Measurements from ENCODE around the gene NUPR2. TPM values are rescaled to one million over a fixed set of nuclear protein-coding genes. Genes with fewer than 3 reads are reported as not detected.

Gene NUPR2
- total RNA-seq, 1 experiment from 2014 or later = not detected

DNA sequence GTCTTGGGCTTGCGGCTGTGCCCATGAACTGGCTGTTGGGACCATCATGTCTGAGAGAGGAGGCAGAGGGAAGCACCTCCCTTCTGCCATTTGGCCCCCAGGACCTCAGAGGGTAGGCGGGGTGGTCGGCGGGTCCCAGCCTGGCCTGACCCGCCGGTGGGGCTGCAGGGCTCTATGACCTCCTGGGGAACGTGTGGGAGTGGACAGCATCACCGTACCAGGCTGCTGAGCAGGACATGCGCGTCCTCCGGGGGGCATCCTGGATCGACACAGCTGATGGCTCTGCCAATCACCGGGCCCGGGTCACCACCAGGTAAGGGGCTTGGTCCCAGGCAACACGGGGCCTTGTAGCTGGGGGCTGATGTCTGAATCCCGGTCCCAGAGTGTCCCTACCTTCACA, 38.0 kb downstream of the NUPR2 start:
- H2BK20ac ChIP-seq (ENCODE audit: low read depth, low read length, poor library complexity, severe bottlenecking) = no peak overlapping the region
- peaks cover 2% of the 10 kb centered on the region for H3K79me1 ChIP-seq (ENCODE audit: insufficient read depth, low read depth, low read length, poor library complexity, severe bottlenecking)
- H3K27me3 Mint-ChIP-seq (ENCODE audit: low read depth) = no peaks in the 10 kb centered on the region
- no peaks in the 10 kb centered on the region for H3K9me3 ChIP-seq (ENCODE audit: control insufficient read depth, low read depth, low read length)
- no peak for DNase-seq
- no peak overlapping the region for H2BK12ac ChIP-seq (ENCODE audit: insufficient read length, low read depth, low read length)
- H3K27ac Mint-ChIP-seq = no peak overlapping the region
- H3K4me3 Mint-ChIP-seq = no peak overlapping the region
- H3K23ac ChIP-seq (ENCODE audit: insufficient read length, low read depth, low read length) = no peak overlapping the region
- H3K14ac ChIP-seq (ENCODE audit: insufficient read depth, low read length) = no peak overlapping the region
- no CpG with 5 or more reads among the region's 16 CpGs for WGBS (ENCODE audit: extremely low coverage, insufficient read length, low lambda C conversion rate)
- H3K56ac ChIP-seq (ENCODE audit: insufficient read length, low read depth, low read length) = no peak overlapping the region
- H3K9ac ChIP-seq (ENCODE audit: extremely low read depth, insufficient read length, low read length) = no peak overlapping the region
- no peak overlapping the region for H4K5ac ChIP-seq (ENCODE audit: insufficient read length, low read depth, low read length)
- no peak overlapping the region for H2BK120ac ChIP-seq (ENCODE audit: low read depth, low read length, poor library complexity, severe bottlenecking)
- H2BK5ac ChIP-seq (ENCODE audit: insufficient read length, low read length) = no peak overlapping the region
- H3K9me3 Mint-ChIP-seq = no peaks in the 10 kb centered on the region; a peak in 1 of 5 replicates
- H3K36me3 Mint-ChIP-seq (ENCODE audit: insufficient read depth in 1 of 3, low read depth in 3 of 3) = peaks cover 24 to 54% (median 44%) of the 10 kb centered on the region in 3 experiments; a peak in 6 of 7 replicates
- TF ChIP-seq, protein P1, sequence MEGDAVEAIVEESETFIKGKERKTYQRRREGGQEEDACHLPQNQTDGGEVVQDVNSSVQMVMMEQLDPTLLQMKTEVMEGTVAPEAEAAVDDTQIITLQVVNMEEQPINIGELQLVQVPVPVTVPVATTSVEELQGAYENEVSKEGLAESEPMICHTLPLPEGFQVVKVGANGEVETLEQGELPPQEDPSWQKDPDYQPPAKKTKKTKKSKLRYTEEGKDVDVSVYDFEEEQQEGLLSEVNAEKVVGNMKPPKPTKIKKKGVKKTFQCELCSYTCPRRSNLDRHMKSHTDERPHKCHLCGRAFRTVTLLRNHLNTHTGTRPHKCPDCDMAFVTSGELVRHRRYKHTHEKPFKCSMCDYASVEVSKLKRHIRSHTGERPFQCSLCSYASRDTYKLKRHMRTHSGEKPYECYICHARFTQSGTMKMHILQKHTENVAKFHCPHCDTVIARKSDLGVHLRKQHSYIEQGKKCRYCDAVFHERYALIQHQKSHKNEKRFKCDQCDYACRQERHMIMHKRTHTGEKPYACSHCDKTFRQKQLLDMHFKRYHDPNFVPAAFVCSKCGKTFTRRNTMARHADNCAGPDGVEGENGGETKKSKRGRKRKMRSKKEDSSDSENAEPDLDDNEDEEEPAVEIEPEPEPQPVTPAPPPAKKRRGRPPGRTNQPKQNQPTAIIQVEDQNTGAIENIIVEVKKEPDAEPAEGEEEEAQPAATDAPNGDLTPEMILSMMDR (conservative IDR thresholded peaks at IDR 0.05) = no peak
- peaks cover 3% of the 10 kb centered on the region in 2 experiments for H3K4me1 Mint-ChIP-seq
- H3K23me2 ChIP-seq (ENCODE audit: insufficient read length, low read depth, low read length, poor library complexity, severe bottlenecking) = no peaks in the 10 kb centered on the region
- H3K27ac ChIP-seq (ENCODE audit: insufficient read length, low read depth, low read length) = no peak overlapping the region
- no peak overlapping the region for H3K18ac ChIP-seq (ENCODE audit: insufficient read length, low read depth, low read length)
- no peak overlapping the region for H3T11ph ChIP-seq (ENCODE audit: low read length)
- H3K4ac ChIP-seq (ENCODE audit: low read depth, low read length) = no peak overlapping the region
- no peaks in the 10 kb centered on the region for H3K27me3 ChIP-seq (ENCODE audit: insufficient read depth, low read length)
- H2AFZ ChIP-seq (ENCODE audit: low read length) = no peak overlapping the region
- no peak overlapping the region for H3K4me2 ChIP-seq (ENCODE audit: insufficient read depth, insufficient read length, low read length)
- no peak overlapping the region for H4K8ac ChIP-seq (replicated peaks; ENCODE audit: insufficient read length, low read depth, low read length)
- H4K20me1 ChIP-seq (ENCODE audit: control insufficient read depth, insufficient read depth, insufficient read length) = no peaks in the 10 kb centered on the region
- no peaks in the 10 kb centered on the region for H3K4me1 ChIP-seq (ENCODE audit: insufficient read depth, low read length)
- no peak overlapping the region for H4K91ac ChIP-seq (ENCODE audit: insufficient read length, low read depth, low read length)
- H2BK15ac ChIP-seq (ENCODE audit: low read depth, low read length) = no peak overlapping the region
- H3K79me2 ChIP-seq (ENCODE audit: insufficient read depth, low read length) = no peaks in the 10 kb centered on the region
- no peak overlapping the region for H2AK5ac ChIP-seq (ENCODE audit: insufficient read length, low read length)
